ENCODE results near the gene ASXL1.
A peak's percentile ranks its signal among the peaks of the same experiment; 100 is the strongest.

The ASXL1 gene

DNA sequence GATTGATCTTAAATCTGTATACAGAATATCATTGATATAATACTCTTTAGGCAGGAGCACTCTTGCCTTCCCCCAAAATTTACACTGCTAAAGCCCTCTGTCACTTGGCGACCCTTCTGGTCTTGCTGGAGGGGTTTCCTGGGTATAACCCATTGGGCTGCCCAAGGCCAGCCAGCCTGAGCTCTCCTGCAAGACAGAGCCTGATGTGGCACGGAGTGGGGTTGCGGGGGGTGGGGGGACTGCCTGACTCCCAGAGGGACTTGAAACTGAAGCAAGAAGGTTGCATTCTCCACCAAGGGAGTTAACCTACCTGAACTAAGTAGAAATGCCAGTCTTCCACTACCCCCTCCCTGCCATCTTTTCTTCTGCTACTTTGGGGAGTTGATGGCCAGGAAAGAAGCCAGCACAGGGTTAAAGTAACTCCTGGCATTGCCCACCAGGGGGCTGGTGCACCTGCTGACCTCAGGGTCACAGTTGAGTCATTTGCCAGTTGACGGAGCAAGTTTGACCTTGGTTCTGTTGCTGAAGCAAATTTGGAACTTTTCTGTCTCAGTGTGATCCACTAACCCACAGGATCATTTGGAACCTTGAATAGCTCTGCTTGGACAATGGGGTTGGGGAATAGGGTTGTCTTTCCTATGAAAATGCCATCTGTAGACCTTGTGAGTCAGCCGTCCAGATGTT lies 79.4 kb downstream of the ASXL1 start:
- TF ChIP-seq, protein P1, sequence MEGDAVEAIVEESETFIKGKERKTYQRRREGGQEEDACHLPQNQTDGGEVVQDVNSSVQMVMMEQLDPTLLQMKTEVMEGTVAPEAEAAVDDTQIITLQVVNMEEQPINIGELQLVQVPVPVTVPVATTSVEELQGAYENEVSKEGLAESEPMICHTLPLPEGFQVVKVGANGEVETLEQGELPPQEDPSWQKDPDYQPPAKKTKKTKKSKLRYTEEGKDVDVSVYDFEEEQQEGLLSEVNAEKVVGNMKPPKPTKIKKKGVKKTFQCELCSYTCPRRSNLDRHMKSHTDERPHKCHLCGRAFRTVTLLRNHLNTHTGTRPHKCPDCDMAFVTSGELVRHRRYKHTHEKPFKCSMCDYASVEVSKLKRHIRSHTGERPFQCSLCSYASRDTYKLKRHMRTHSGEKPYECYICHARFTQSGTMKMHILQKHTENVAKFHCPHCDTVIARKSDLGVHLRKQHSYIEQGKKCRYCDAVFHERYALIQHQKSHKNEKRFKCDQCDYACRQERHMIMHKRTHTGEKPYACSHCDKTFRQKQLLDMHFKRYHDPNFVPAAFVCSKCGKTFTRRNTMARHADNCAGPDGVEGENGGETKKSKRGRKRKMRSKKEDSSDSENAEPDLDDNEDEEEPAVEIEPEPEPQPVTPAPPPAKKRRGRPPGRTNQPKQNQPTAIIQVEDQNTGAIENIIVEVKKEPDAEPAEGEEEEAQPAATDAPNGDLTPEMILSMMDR (IDR thresholded peaks at IDR 0.05; ENCODE audit: poor library complexity, severe bottlenecking): peak; percentile 49
- no peaks in the 10 kb centered on the region for H3K9me3 ChIP-seq (ENCODE audit: severe bottlenecking)
- ATAC-seq (ENCODE audit: low read depth) (peak; percentile 17; the same call in 1 of the 3 replicates), DNase-seq (ENCODE audit: low spot score) (peak; percentile 69)
- H3K27me3 ChIP-seq (ENCODE audit: insufficient read depth, poor library complexity, severe bottlenecking): no peaks in the 10 kb centered on the region
- H3K27ac ChIP-seq (ENCODE audit: poor library complexity, severe bottlenecking): no peak overlapping the region
- H3K36me3 ChIP-seq (ENCODE audit: low read depth): peaks cover 84% of the 10 kb centered on the region
- H3K4me3 ChIP-seq (ENCODE audit: severe bottlenecking): no peak overlapping the region
- no peaks in the 10 kb centered on the region for H3K4me1 ChIP-seq (ENCODE audit: insufficient read depth, poor library complexity, severe bottlenecking)

- Histone ChIP-seq H3K36me3 (ENCODE audit: low read depth) (peaks cover 84% of the 10 kb centered on the region), H3K27ac (ENCODE audit: poor library complexity, severe bottlenecking) (no peak overlapping the region), H3K4me1 (ENCODE audit: insufficient read depth, poor library complexity, severe bottlenecking) (no peaks in the 10 kb centered on the region), H3K9me3 (ENCODE audit: severe bottlenecking) (no peaks in the 10 kb centered on the region), H3K27me3 (ENCODE audit: insufficient read depth, poor library complexity, severe bottlenecking) (no peaks in the 10 kb centered on the region), H3K4me3 (ENCODE audit: severe bottlenecking) (no peak overlapping the region)
- ATAC-seq (ENCODE audit: low read depth) (no peak), DNase-seq (ENCODE audit: low spot score) (peak; percentile 71)
- TF ChIP-seq, protein P1 (IDR thresholded peaks at IDR 0.05; ENCODE audit: poor library complexity, severe bottlenecking): no peak
Measured at GRCh38 chr20:32438331-32438858, 80.3 kb downstream of the ASXL1 start.

GRCh38 chr20:32439132-32439829 lies 81.2 kb downstream of the ASXL1 start:
- H3K36me3 ChIP-seq (ENCODE audit: low read depth): peaks cover 83% of the 10 kb centered on the region

DNA sequence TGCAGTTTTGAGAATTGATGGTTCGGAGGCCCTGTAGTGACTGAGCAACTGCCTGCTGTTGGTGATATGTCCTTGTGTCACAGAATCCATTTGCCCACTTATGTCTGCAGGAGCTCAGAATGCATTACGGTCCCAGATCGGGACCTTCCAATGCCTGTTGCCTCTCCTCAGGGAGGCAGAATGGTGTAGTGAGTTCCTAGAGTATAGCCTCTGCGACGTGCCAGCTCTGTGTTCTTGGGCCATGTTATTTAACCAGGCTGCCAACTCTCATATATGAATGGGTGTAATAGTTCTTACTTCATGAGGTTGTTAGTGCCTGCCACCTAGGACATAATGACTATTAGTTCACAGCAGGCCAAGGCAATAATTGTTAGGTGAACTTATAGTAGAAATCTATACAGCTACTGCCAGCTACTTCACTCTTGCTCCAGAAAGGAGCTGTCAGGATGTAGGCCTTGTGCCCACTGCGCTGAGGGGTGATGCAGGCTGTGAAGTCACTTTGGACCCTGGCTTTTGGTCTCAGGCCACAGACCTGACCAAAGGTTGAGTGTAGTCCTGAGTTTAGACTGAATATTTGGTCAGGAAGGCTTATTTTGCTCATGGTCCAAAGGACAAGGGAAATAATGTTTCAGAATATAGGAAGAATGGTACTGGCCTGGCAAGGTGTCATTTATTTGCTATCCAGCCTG lies 82.1 kb downstream of the ASXL1 start:
- TF ChIP-seq, protein P1 (IDR thresholded peaks at IDR 0.05; ENCODE audit: poor library complexity, severe bottlenecking): no peak
- no peaks in the 10 kb centered on the region for H3K4me1 ChIP-seq (ENCODE audit: insufficient read depth, poor library complexity, severe bottlenecking)
- H3K27me3 ChIP-seq (ENCODE audit: insufficient read depth, poor library complexity, severe bottlenecking): no peaks in the 10 kb centered on the region
- peaks cover 78% of the 10 kb centered on the region for H3K36me3 ChIP-seq (ENCODE audit: low read depth)
- H3K27ac ChIP-seq (ENCODE audit: poor library complexity, severe bottlenecking): no peak overlapping the region
- ATAC-seq (ENCODE audit: low read depth) (no peak), DNase-seq (ENCODE audit: low spot score) (peak; percentile 67)
- no peaks in the 10 kb centered on the region for H3K9me3 ChIP-seq (ENCODE audit: severe bottlenecking)
- H3K4me3 ChIP-seq (ENCODE audit: severe bottlenecking): no peak overlapping the region

More at GRCh38 chr20:32439132-32439829, 81.2 kb downstream of the ASXL1 start:
- Histone ChIP-seq H3K9me3 (ENCODE audit: severe bottlenecking) (no peaks in the 10 kb centered on the region), H3K4me3 (ENCODE audit: severe bottlenecking) (no peak overlapping the region), H3K27me3 (ENCODE audit: insufficient read depth, poor library complexity, severe bottlenecking) (no peaks in the 10 kb centered on the region), H3K4me1 (ENCODE audit: insufficient read depth, poor library complexity, severe bottlenecking) (no peaks in the 10 kb centered on the region), H3K27ac (ENCODE audit: poor library complexity, severe bottlenecking) (no peak overlapping the region)
- TF ChIP-seq, protein P1 (IDR thresholded peaks at IDR 0.05; ENCODE audit: poor library complexity, severe bottlenecking): peak; percentile 6
- ATAC-seq (ENCODE audit: low read depth): no peak
- DNase-seq (ENCODE audit: low spot score): peak; percentile 60

All from RWPE2 (cell line).